ENCODE data around the gene SETD1B. TPM values are rescaled to one million over a fixed set of nuclear protein-coding genes. Genes with fewer than 3 reads are reported as not detected.
"Not testable (repeated sequence)": the region's sequence is repeated elsewhere in the genome, so short reads cannot be mapped to it uniquely, and the experiment has no call there.

SETD1B gene
- total RNA-seq, 1 donor from 2014 or later: 32.0 TPM

DNA sequence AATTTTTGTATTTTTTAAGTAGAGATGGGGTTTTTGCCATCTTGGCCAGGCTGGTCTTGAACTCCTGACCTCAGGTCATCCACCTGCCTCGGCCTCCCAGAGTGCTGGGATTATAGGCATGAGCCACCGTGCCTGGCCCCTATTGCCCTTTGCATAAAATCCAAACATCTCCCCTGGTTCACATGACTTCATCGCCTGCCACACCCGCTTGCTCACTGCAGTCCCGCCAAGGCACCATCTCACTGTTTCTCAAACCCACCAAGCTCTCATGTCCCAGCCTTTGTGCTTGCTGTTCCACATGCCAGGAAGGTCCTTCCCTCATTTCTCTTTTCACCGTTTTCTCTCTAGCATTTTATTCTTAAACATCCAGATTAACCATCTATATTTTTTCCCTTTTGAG is 20.0 kb upstream of the SETD1B start:
- no peaks in the 10 kb centered on the region for H3K27me3 Mint-ChIP-seq (ENCODE audit: insufficient read depth)
- no peaks in the 10 kb centered on the region for H3K9me3 Mint-ChIP-seq
- H3K27ac Mint-ChIP-seq: peak overlapping the region; percentile 69
- peaks cover 64% of the 10 kb centered on the region for H3K4me1 Mint-ChIP-seq (ENCODE audit: low read depth)
- peaks cover 25% of the 10 kb centered on the region for H3K36me3 Mint-ChIP-seq (ENCODE audit: low read depth)
- intact Hi-C loops (cut with micrococcal nuclease): loop anchor here (5.0 kb wide), 1 partner anchor 1096 kb away; the partner anchor contains the start of gene MLEC
- H3K4me3 Mint-ChIP-seq: no peak overlapping the region
- no peak for DNase-seq (ENCODE audit: low spot score)

GRCh38 chr12:121784460-121784859 is 19.3 kb upstream of the SETD1B start:
- DNase-seq (ENCODE audit: low spot score): no peak
- Mint-ChIP-seq H3K27me3 (ENCODE audit: insufficient read depth) (no peaks in the 10 kb centered on the region), H3K4me1 (ENCODE audit: low read depth) (peaks cover 71% of the 10 kb centered on the region), H3K9me3 (no peaks in the 10 kb centered on the region), H3K36me3 (ENCODE audit: low read depth) (peaks cover 21% of the 10 kb centered on the region), H3K4me3 (peak overlapping the region; percentile 76), H3K27ac (peak overlapping the region; percentile 69)
- intact Hi-C loops (cut with micrococcal nuclease): loop anchor here (5.0 kb wide), 1 partner anchor 1097 kb away; the partner anchor contains the start of gene MLEC

- no peaks in the 10 kb centered on the region for H3K9me3 Mint-ChIP-seq
- H3K27ac Mint-ChIP-seq: peak overlapping the region; percentile 86
- H3K4me1 Mint-ChIP-seq (ENCODE audit: low read depth): peaks cover 85% of the 10 kb centered on the region
- no peak for DNase-seq (ENCODE audit: low spot score)
- H3K27me3 Mint-ChIP-seq (ENCODE audit: insufficient read depth): no peaks in the 10 kb centered on the region
- intact Hi-C loops (cut with micrococcal nuclease): no loop called here
- H3K4me3 Mint-ChIP-seq: peak overlapping the region; percentile 69
- H3K36me3 Mint-ChIP-seq (ENCODE audit: low read depth): peaks cover 32% of the 10 kb centered on the region
Measured at GRCh38 chr12:121786440-121786825, 17.4 kb upstream of the SETD1B start.

- H3K9me3 Mint-ChIP-seq: no peaks in the 10 kb centered on the region
- H3K4me3 Mint-ChIP-seq: peak overlapping the region; percentile 91
- peaks cover 31% of the 10 kb centered on the region for H3K36me3 Mint-ChIP-seq (ENCODE audit: low read depth)
- H3K27me3 Mint-ChIP-seq (ENCODE audit: insufficient read depth): no peaks in the 10 kb centered on the region
- intact Hi-C loops (cut with micrococcal nuclease): loop anchor here (2.0 kb wide), 1 partner anchor 161 kb away; the partner anchor contains the start of gene ORAI1
- DNase-seq (ENCODE audit: low spot score): peak; percentile 26
- H3K27ac Mint-ChIP-seq: peak overlapping the region; percentile 99
- peaks cover 85% of the 10 kb centered on the region for H3K4me1 Mint-ChIP-seq (ENCODE audit: low read depth)
Measured at GRCh38 chr12:121787063-121788025, 16.5 kb upstream of the SETD1B start.

DNA sequence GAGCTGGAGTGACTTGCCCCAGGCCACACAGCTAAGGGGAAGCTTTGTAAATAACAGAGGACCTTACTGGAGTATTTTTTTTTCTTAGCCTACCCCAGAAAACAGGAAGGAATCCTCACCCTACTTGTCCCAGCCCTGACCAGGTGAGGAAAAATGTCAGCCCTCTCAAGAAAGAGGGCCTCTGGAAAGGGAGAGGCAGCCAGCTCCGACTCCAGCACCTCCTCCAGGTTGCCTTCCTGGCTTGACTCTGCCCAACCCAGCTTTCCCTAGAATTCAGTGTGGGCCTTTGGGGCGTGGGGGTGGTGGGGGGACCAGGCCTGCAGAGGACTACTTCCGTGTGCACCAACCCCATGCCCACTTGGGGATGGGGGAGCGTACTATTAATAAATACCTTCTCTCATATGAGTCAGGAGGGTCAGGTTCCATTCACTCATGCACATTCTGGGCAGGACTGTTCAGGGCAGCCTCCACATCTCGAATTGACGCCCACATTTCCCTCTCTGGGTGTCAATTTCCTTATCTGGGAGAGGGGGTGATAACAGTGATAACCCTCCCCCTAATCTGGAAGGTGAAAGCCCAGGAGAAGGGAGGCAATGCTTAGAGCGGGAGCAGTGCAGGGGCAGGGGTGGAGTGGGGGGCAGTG is 15.5 kb upstream of the SETD1B start:
- H3K36me3 Mint-ChIP-seq (ENCODE audit: low read depth): peaks cover 30% of the 10 kb centered on the region
- no peaks in the 10 kb centered on the region for H3K27me3 Mint-ChIP-seq (ENCODE audit: insufficient read depth)
- H3K27ac Mint-ChIP-seq: peak overlapping the region; percentile 99
- intact Hi-C loops (cut with micrococcal nuclease): loop anchor here (2.0 kb wide), 1 partner anchor 161 kb away; the partner anchor contains the start of gene ORAI1
- peak overlapping the region; percentile 91 for H3K4me3 Mint-ChIP-seq
- peaks cover 79% of the 10 kb centered on the region for H3K4me1 Mint-ChIP-seq (ENCODE audit: low read depth)
- no peaks in the 10 kb centered on the region for H3K9me3 Mint-ChIP-seq
- DNase-seq (ENCODE audit: low spot score): no peak

GRCh38 chr12:121789233-121789781 is 14.5 kb upstream of the SETD1B start:
- peaks cover 75% of the 10 kb centered on the region for H3K4me1 Mint-ChIP-seq (ENCODE audit: low read depth)
- H3K4me3 Mint-ChIP-seq: peak overlapping the region; percentile 91
- peak overlapping the region; percentile 99 for H3K27ac Mint-ChIP-seq
- no peaks in the 10 kb centered on the region for H3K27me3 Mint-ChIP-seq (ENCODE audit: insufficient read depth)
- intact Hi-C loops (cut with micrococcal nuclease): loop anchor here (1.0 to 2.0 kb wide), 2 partner anchors 102 to 163 kb away; partner anchors contain the start of gene ORAI1
- peaks cover 27% of the 10 kb centered on the region for H3K36me3 Mint-ChIP-seq (ENCODE audit: low read depth)
- H3K9me3 Mint-ChIP-seq: no peaks in the 10 kb centered on the region
- DNase-seq (ENCODE audit: low spot score): peak; percentile 33

DNA sequence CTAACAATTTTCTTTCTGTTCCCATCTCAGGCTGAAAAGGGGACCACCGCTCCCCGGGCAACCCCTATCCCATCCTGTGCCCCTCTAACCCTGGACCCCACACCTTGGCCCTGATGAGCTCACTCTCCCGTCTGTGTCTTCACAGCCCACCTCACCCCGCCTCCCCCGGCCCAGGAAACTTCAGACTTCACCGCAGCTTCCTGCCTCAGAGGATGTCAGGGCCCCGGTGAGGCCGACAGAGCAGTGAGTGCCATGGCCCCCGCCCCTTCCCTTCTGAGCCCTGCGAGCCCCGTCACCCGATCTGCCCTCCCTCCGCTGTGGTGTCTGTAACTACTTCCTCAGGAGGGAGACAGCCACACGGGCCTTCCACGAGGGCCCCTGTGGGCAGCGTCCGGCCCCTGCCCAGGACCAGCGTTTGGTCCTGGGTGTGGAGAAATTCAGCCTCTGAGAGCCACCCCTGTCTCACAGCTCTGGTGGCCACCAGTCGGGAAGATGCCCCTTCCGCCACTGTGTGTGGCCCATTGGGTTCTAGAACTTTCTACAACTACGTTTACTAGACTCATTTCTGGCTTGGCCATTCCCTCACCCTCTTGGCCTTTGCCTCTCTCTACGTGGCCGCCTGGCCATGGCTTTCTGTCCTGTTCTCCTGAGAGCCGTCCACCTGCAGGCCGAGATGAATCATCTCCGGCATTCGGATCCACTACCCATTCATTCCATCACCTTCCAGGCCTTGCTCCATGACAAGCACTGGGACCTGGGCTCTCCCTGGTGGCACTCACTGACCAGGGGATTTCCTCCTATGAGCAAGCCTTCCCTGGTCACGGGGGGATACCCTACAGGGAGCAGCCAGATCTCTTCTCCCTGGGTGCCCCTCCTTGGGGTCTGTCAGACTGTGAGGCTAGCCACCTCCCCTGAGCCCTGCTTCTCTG is 13.7 kb upstream of the SETD1B start:
- Mint-ChIP-seq H3K4me1 (ENCODE audit: low read depth) (peaks cover 77% of the 10 kb centered on the region), H3K9me3 (no peaks in the 10 kb centered on the region), H3K4me3 (peak overlapping the region; percentile 91), H3K36me3 (ENCODE audit: low read depth) (peaks cover 25% of the 10 kb centered on the region), H3K27ac (peak overlapping the region; percentile 99), H3K27me3 (ENCODE audit: insufficient read depth) (no peaks in the 10 kb centered on the region)
- DNase-seq (ENCODE audit: low spot score): peak; percentile 92
- intact Hi-C loops (cut with micrococcal nuclease): loop anchor here (1.0 to 5.0 kb wide), 7 partner anchors 103 to 438 kb away; partner anchors contain the start of genes ANAPC5, DIABLO and ORAI1

- H3K4me1 Mint-ChIP-seq (ENCODE audit: low read depth): peaks cover 78% of the 10 kb centered on the region
- peak overlapping the region; percentile 96 for H3K4me3 Mint-ChIP-seq
- intact Hi-C loops (cut with micrococcal nuclease): loop anchor here (5.0 kb wide), 5 partner anchors 198 to 438 kb away; partner anchors contain the start of genes ANAPC5 and DIABLO
- DNase-seq (ENCODE audit: low spot score); H3K9me3 Mint-ChIP-seq; H3K27me3 Mint-ChIP-seq (ENCODE audit: insufficient read depth): not testable (repeated sequence)
- peak overlapping the region; percentile 99 for H3K27ac Mint-ChIP-seq
- H3K36me3 Mint-ChIP-seq (ENCODE audit: low read depth): peaks cover 28% of the 10 kb centered on the region
Measured at GRCh38 chr12:121790785-121791184, 13.0 kb upstream of the SETD1B start.

GRCh38 chr12:121791671-121792551 is 11.9 kb upstream of the SETD1B start:
- peak; percentile 20 for DNase-seq (ENCODE audit: low spot score)

DNA sequence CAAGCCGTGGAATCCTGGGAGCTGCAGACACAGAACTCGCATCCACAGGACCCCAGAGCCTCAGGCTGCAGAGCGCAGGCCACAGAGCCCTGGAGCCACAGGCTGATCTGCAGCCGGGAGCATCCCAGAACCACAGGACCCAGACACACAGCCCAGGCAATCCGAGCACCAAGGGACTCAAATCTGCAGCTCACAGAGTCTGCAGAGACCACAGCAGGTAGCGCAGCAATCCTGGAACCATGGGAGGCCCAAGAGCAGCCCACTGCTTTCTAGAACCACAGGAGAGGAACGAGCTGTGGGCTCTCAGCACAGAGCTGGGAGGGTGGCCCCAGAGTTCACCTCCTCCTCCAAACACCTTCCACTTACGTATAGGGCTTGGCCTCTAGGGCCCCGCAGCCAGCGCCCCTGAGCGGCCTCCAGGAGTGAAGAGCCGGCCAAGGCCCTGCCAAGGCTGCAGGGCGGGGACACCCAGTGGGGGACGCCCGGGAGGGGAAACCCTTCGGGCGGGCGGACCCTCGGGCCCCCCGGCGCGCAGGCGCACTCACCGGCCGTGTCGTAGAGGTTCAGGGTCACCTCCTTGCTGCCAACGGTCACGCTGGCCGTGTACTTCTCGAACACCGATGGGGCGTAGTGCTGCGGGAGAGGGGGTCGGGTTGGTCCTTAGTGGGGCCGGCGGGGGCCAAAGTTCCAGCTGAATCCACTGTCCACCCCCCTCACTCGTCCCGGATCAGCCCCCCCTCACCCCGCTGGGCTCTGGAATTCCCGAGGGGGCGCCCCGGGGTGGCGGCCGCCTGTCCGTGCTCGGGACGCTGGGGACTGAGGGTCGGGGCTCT is 11.0 kb upstream of the SETD1B start:
- Mint-ChIP-seq H3K4me1 (ENCODE audit: low read depth) (peaks cover 62% of the 10 kb centered on the region), H3K4me3 (peak overlapping the region; percentile 96), H3K27me3 (ENCODE audit: insufficient read depth) (no peaks in the 10 kb centered on the region), H3K27ac (peak overlapping the region; percentile 99), H3K9me3 (no peaks in the 10 kb centered on the region), H3K36me3 (ENCODE audit: low read depth) (peaks cover 23% of the 10 kb centered on the region)
- intact Hi-C loops (cut with micrococcal nuclease): loop anchor here (1.0 to 5.0 kb wide), 6 partner anchors 11 to 441 kb away; partner anchors contain the start of genes ANAPC5 and DIABLO
- DNase-seq (ENCODE audit: low spot score): peak; percentile 56

More at GRCh38 chr12:121791671-121792551, 11.9 kb upstream of the SETD1B start:
- H3K27ac Mint-ChIP-seq: peak overlapping the region; percentile 99
- intact Hi-C loops (cut with micrococcal nuclease): loop anchor here (5.0 kb wide), 5 partner anchors 200 to 440 kb away; partner anchors contain the start of genes ANAPC5 and DIABLO
- H3K4me3 Mint-ChIP-seq: peak overlapping the region; percentile 96
- peaks cover 71% of the 10 kb centered on the region for H3K4me1 Mint-ChIP-seq (ENCODE audit: low read depth)
- H3K9me3 Mint-ChIP-seq: no peaks in the 10 kb centered on the region
- H3K36me3 Mint-ChIP-seq (ENCODE audit: low read depth): peaks cover 25% of the 10 kb centered on the region
- H3K27me3 Mint-ChIP-seq (ENCODE audit: insufficient read depth): no peaks in the 10 kb centered on the region
